Endothelial cell of umbilical vein (primary cell): ENCODE measurements around the gene SLC25A33.

Experiments
- CTCF ChIP-seq, 2 donors: IDR thresholded peaks; 1 replicate in 1 of 2; 2 replicates in 1 of 2; pipeline ENCODE4 v1.5.1; 2011; ENCODE audit warnings: low read length in 2 of 2, mild to moderate bottlenecking in 2 of 2, moderate library complexity in 2 of 2, control low read depth in 1 of 2, inconsistent platforms in 1 of 2, low read depth in 1 of 2; ENCODE audit not compliant: insufficient read depth in 1 of 2; ENCODE audit errors: extremely low read depth in 1 of 2
- EZH2 ChIP-seq: IDR thresholded peaks from 2 replicates; pipeline ENCODE4 v1.6.1; 2012; ENCODE audit warnings: borderline replicate concordance, low read depth, mild to moderate bottlenecking, moderate library complexity, low read length, inconsistent platforms; ENCODE audit not compliant: severe bottlenecking
- FOS ChIP-seq: IDR thresholded peaks from 2 replicates; pipeline ENCODE4 v1.6.1; 2011; ENCODE audit warnings: mild to moderate bottlenecking, low read length, moderate library complexity, borderline replicate concordance; ENCODE audit not compliant: insufficient read depth
- GATA2 ChIP-seq: IDR thresholded peaks from 2 replicates; pipeline ENCODE4 v1.7.0; 2011; ENCODE audit warnings: low read depth, mild to moderate bottlenecking, moderate library complexity, mixed read lengths, low read length; ENCODE audit not compliant: insufficient read length, insufficient read depth
- JUN ChIP-seq: IDR thresholded peaks from 2 replicates; pipeline ENCODE4 v1.6.1; 2011; ENCODE audit warnings: borderline replicate concordance, low read depth; ENCODE audit not compliant: insufficient read length, insufficient read depth
- MAX ChIP-seq: IDR thresholded peaks from 2 replicates; pipeline ENCODE4 v1.6.1; 2011; ENCODE audit not compliant: insufficient read depth, insufficient read length
- MYC ChIP-seq: IDR thresholded peaks from one replicate; pipeline ENCODE4 v1.6.1; 2011; ENCODE audit warnings: mild to moderate bottlenecking, low read depth, low read length
- POLR2A ChIP-seq: IDR thresholded peaks from 2 replicates; pipeline ENCODE4 v1.6.1; 2012; ENCODE audit warnings: low read depth, mild to moderate bottlenecking, control low read depth, low read length
- POLR2AphosphoS5 ChIP-seq: IDR thresholded peaks from 2 replicates; pipeline ENCODE4 v1.6.1; 2012; ENCODE audit warnings: low read depth, mild to moderate bottlenecking, control low read depth, low read length, moderate library complexity; ENCODE audit not compliant: insufficient read depth

- no peak for TF ChIP-seq CTCF (IDR thresholded peaks at IDR 0.05; ENCODE audit: extremely low read depth in 1 of 2, insufficient read depth in 1 of 2, low read depth in 1 of 2, low read length in 2 of 2)
- no peak for TF ChIP-seq JUN
- TF ChIP-seq MYC, result no peak
- no peak for TF ChIP-seq POLR2AphosphoS5
- no peak for TF ChIP-seq EZH2
- no peak for TF ChIP-seq MAX
- TF ChIP-seq POLR2A, result no peak
- no peak for TF ChIP-seq FOS
- TF ChIP-seq GATA2, result no peak
These were observed 10.1 kb upstream of the SLC25A33 start for GRCh38 chr1:9529190-9529589.
